ENCODE results near the gene SFSWAP. TPM values are rescaled to one million over a fixed set of nuclear protein-coding genes. Genes with fewer than 3 reads are reported as not detected.

The SFSWAP gene
- total and polyA plus RNA-seq, 2 of the 8 experiments (the other 6 are each of a cell fraction or from before 2014, with no cell fraction given) = 36.5 to 49.5 TPM

DNA sequence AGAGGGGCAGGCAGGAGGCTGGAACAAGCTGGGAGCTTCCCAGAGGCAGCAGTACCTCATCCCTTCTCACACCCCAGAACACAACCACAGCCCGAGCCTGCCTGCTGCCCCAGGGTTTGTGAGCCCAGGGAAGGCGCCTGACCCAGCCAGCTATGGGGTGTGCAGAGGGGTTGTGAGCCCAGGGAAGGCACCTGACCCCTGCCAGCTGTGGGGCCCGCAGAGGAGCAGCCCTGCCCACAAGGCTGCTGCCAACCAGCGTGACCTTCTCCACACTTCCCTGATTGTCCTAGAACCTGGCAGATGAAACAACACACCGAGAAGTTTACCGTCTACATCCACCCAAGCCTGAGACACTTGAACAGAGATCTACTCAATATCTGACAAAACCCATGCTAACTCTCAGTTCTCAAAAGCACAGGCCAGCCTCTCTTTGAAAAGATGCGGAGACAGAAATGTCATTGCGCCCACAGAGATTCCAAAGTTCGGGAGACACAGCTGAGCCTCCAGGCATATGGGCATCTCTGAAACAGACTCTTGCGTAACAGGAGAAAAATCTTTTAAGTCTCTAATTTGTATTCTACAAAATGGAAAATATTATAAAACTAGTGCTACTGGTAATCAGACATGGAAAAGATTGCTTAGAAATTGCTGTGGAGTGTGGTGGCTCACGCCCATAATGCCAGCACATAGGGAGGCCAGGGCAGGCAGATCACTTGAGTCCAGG lies 47.3 kb downstream of the SFSWAP start (continued):
- no peak for TF ChIP-seq RAD21 (IDR thresholded peaks at IDR 0.05 in 1 of 2, conservative IDR thresholded peaks at IDR 0.05 in 1 of 2; ENCODE audit: low read depth in 2 of 2, low read length in 2 of 2)
